Subcutaneous abdominal adipose tissue (tissue), 5 donors: Measurements from ENCODE around the gene SVIL.
"Not testable (repeated sequence)": the region's sequence is repeated elsewhere in the genome, so short reads cannot be mapped to it uniquely, and the experiment has no call there.

Experiments used
- H3K27ac ChIP-seq: one replicate; pipeline ENCODE4 v1.7.0; 2013; ENCODE audit warnings: low read depth, mild to moderate bottlenecking, inconsistent platforms, low read length, moderate library complexity
- H3K27me3 ChIP-seq, 5 donors: one replicate each; pipeline ENCODE4 v1.7.0; 2013; ENCODE audit warnings: low read length in 5 of 5, inconsistent platforms in 1 of 5; ENCODE audit not compliant: control insufficient read depth in 5 of 5, insufficient read depth in 4 of 5
- H3K36me3 ChIP-seq, 5 donors: one replicate each; pipeline ENCODE4 v1.7.0; 2013; ENCODE audit warnings: low read length in 5 of 5; ENCODE audit not compliant: control insufficient read depth in 5 of 5, insufficient read depth in 5 of 5
- H3K4me1 ChIP-seq, 5 donors: one replicate each; pipeline ENCODE4 v1.7.0; 2013; ENCODE audit warnings: low read length in 5 of 5, mild to moderate bottlenecking in 3 of 5, moderate library complexity in 1 of 5; ENCODE audit not compliant: control insufficient read depth in 5 of 5, insufficient read depth in 5 of 5
- H3K4me3 ChIP-seq, 5 donors: one replicate each; pipeline ENCODE4 v1.7.0; 2013; ENCODE audit warnings: low read length in 5 of 5, low read depth in 1 of 5
- H3K9ac ChIP-seq, 5 donors: one replicate each; pipeline ENCODE4 v1.7.0; 2013; ENCODE audit warnings: low read length in 5 of 5, mild to moderate bottlenecking in 4 of 5, moderate library complexity in 3 of 5
- H3K9me3 ChIP-seq, 5 donors: one replicate each; pipeline ENCODE4 v1.7.0; 2013; ENCODE audit warnings: low read length in 5 of 5; ENCODE audit not compliant: control insufficient read depth in 5 of 5
- donor health status: healthy.
- donor health status: healthy.
- donor health status: healthy.
- donor health status: healthy.
- donor health status: healthy.

The SVIL gene

GRCh38 chr10:29627201-29628132, 7.3 kb downstream of the SVIL start:
- Histone ChIP-seq H3K4me1 (peaks cover 0 to 13% (median 3%) of the 10 kb centered on the region in 5 donors), H3K9me3 (no peaks in the 10 kb centered on the region), H3K36me3 (no peaks in the 10 kb centered on the region), H3K27ac (no peak overlapping the region), H3K4me3 (no peak overlapping the region), H3K27me3 (no peaks in the 10 kb centered on the region), H3K9ac (no peak overlapping the region)

GRCh38 chr10:29624357-29624756, 10.4 kb downstream of the SVIL start:
- H3K27me3 ChIP-seq, H3K36me3 ChIP-seq, H3K9me3 ChIP-seq, H3K9ac ChIP-seq, H3K27ac ChIP-seq, H3K4me3 ChIP-seq: not testable (repeated sequence)
- peaks cover 0 to 14% (median 10%) of the 10 kb centered on the region in 5 donors for H3K4me1 ChIP-seq

GRCh38 chr10:29623797-29624196, 11.0 kb downstream of the SVIL start:
- no peak overlapping the region for H3K27ac ChIP-seq
- H3K27me3 ChIP-seq: no peaks in the 10 kb centered on the region
- no peaks in the 10 kb centered on the region for H3K36me3 ChIP-seq
- no peak overlapping the region for H3K9ac ChIP-seq
- H3K9me3 ChIP-seq: no peaks in the 10 kb centered on the region
- peaks cover 2 to 14% (median 10%) of the 10 kb centered on the region in 5 donors for H3K4me1 ChIP-seq
- H3K4me3 ChIP-seq: no peak overlapping the region

GRCh38 chr10:29622382-29622922, 12.3 kb downstream of the SVIL start:
- Histone ChIP-seq H3K4me1 (peaks cover 3 to 14% (median 13%) of the 10 kb centered on the region in 5 donors), H3K4me3 (no peak overlapping the region), H3K27me3 (no peaks in the 10 kb centered on the region), H3K9me3 (no peaks in the 10 kb centered on the region), H3K27ac (no peak overlapping the region), H3K36me3 (no peaks in the 10 kb centered on the region), H3K9ac (no peak overlapping the region)

- peaks cover 3 to 13% (median 10%) of the 10 kb centered on the region in 5 donors for H3K4me1 ChIP-seq
- no peaks in the 10 kb centered on the region for H3K36me3 ChIP-seq
- peak overlapping the region; percentile 29 for H3K27ac ChIP-seq
- no peaks in the 10 kb centered on the region for H3K27me3 ChIP-seq
- H3K9me3 ChIP-seq: no peaks in the 10 kb centered on the region
- no peak overlapping the region for H3K4me3 ChIP-seq
- no peak overlapping the region for H3K9ac ChIP-seq
These were observed 13.6 kb downstream of the SVIL start for GRCh38 chr10:29621161-29621560.

DNA sequence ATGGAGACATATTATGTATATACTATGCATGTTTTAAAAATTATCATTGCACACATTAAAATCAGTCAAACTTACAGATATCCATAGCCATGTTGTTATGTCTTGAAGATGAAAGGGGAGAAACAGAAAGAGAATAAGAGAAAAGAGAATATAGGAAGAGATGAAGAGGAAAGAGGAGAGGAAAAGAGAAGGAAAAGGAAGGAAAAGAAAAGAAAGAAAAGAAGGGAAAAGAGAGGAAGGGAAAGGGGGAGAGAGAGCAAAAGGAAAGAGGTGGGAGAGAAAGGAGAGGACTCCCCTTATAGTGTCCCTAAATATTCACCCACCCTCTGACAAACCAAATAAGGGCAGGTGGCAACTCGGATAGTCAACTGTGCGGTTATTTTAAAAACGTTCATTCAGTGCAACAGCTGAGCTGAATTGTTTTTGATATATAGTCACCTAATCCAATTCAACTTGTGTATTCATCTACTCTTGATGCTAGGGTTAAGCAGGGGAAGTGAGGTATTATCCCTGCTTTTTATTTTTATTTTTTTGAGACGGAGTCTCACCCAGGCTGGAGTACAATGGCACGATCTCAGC, 14.6 kb downstream of the SVIL start:
- no peak overlapping the region for H3K27ac ChIP-seq
- H3K9me3 ChIP-seq: no peaks in the 10 kb centered on the region
- H3K36me3 ChIP-seq: no peaks in the 10 kb centered on the region
- H3K27me3 ChIP-seq: no peaks in the 10 kb centered on the region
- H3K9ac ChIP-seq: no peak overlapping the region
- H3K4me3 ChIP-seq: no peak overlapping the region
- peaks cover 3 to 13% (median 10%) of the 10 kb centered on the region in 5 donors for H3K4me1 ChIP-seq

DNA sequence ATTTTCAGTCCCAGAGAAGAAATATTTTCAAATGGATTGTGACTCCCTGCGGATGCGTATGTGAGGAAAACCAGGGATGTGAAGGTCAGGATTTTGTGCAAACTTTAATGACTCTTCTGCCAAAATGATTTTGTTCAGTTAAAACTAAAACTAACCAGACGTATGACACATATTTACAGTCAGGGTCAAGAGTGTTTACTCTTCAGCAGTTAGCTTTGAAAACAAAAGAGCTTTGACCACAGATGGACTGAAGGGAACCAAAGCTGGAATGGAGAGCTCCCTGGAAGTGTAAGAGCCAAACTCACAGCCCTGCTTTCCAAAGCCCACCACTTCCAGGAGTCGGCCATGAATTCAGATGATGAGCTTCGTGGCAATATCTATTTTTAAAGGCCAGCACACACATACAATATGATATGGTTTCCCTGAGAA, 15.5 kb downstream of the SVIL start:
- Histone ChIP-seq H3K9me3 (no peaks in the 10 kb centered on the region), H3K36me3 (no peaks in the 10 kb centered on the region), H3K27me3 (no peaks in the 10 kb centered on the region), H3K4me3 (no peak overlapping the region), H3K27ac (no peak overlapping the region), H3K9ac (no peak overlapping the region), H3K4me1 (peaks cover 3 to 13% (median 10%) of the 10 kb centered on the region in 5 donors)

DNA sequence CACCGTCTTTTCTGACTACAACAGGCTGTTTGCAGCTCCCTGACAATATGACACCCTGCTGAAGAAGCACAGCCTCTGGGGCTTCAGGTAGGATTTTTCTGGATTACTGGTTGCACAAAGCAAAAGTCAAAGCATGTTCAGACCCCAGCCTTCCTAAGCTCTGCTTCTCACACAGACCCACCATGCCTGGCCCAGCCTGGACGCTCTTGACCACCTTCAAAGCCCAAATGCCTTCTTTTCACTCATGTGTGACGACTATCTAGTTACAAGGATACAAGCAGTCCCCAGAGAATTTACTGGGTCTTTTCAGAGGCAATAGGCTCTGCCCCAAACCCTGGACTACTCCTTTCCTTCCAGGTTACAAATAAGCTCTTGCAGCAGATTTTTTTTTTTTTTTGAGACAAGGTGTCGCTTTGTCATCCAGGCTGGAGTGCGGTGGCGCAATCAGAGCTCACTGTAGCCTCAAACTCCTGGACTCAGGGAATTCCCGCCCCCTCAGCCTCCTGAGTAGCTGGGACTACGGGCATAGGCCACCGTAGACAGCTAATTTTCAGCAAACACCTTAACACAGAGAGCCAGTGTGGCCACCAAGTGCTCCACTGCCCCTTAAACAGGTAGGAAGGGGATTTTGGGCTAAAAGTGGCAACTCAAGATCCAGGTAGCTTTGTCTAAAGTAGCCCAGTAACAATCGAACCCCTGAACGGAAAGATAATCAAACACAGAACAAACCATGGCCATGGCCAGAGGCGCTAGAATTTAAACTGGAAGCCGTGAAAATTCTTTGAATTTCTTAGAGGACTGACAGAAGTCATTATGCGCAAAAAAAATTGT, 16.2 kb downstream of the SVIL start:
- Histone ChIP-seq H3K27ac (no peak overlapping the region), H3K4me1 (peaks cover 3 to 13% (median 10%) of the 10 kb centered on the region in 5 donors), H3K36me3 (no peaks in the 10 kb centered on the region), H3K9ac (no peak overlapping the region), H3K9me3 (no peaks in the 10 kb centered on the region), H3K4me3 (no peak overlapping the region), H3K27me3 (no peaks in the 10 kb centered on the region)

GRCh38 chr10:29617880-29618340, 16.9 kb downstream of the SVIL start:
- Histone ChIP-seq H3K27me3 (no peaks in the 10 kb centered on the region), H3K9ac (no peak overlapping the region), H3K36me3 (no peaks in the 10 kb centered on the region), H3K4me1 (peaks cover 3 to 13% (median 10%) of the 10 kb centered on the region in 5 donors), H3K4me3 (no peak overlapping the region), H3K9me3 (no peaks in the 10 kb centered on the region), H3K27ac (no peak overlapping the region)
